ENCODE results near the gene SPSB3.
A peak's percentile ranks its signal among the peaks of the same experiment; 100 is the strongest.

The SPSB3 gene

DNA sequence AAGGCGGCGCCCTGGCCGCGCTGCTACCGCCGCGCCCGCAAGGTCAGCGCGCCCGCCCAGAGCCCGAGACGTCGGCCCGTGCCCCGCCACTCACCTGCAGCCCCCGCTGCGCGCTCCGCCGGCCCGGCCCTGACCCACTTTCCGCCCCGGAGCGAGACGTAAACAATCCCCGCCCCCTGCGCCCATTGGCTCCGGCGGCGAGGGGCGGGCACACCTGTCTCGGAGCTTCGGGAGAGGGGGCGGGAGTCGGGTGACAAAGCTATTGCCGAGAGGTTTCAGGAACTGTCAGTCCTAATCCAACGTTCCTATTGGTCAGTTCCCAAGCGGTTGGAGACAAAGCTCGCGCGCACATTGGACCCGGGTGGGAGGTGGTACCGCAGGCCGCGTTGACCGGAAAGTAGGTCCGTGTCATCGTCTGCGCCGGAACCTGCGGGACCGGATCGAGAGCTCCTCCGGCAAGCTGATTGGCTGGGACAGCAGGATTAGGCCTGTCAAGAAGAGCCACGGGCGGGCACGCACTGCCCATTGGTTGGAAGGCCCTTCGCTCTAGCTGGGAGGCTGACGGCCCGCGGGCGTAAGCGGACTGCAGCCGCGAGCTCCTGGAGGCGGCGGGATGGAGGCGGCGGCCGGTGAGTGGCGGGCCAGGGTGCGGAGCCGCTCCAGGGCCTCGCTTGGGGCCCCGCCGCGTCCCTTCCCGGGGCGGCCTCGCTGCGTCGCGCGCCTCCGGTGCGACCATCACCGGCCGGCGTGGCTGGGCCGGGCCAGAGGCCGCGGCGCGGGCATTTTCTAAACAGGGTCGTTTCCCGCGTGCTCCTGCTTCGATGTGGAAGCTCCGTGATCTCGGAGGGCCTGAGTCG lies at the start of gene SPSB3, which contains the start of gene NUBP2:
SPSB3 (minus strand) TSS at position 164 of the 857 bp plus-strand sequence. CDS start 1,088 bp downstream, outside the sequence.
NUBP2 (plus strand) TSS at position 553 of the 857 bp plus-strand sequence; CDS start at position 614, 61 bp downstream.
- peak; percentile 100 for DNase-seq

- DNase-seq = no peak
Measured at GRCh38 chr16:1831186-1832075, 49.1 kb upstream of the SPSB3 start.

GRCh38 chr16:1830213-1830612 lies 47.8 kb upstream of the SPSB3 start:
- DNase-seq = no peak

- no peak for DNase-seq
Measured at GRCh38 chr16:1828645-1829410, 46.5 kb upstream of the SPSB3 start.

GRCh38 chr16:1826691-1827573 lies 44.6 kb upstream of the SPSB3 start, which contains the start of the genes FAHD1 and HAGH:
FAHD1 (plus strand) TSS chr16:1827206; CDS start chr16:1827239, 33 bp downstream.
HAGH (minus strand) TSS chr16:1826825; CDS start chr16:1826787, 38 bp downstream.
- DNase-seq = peak; percentile 64

DNA sequence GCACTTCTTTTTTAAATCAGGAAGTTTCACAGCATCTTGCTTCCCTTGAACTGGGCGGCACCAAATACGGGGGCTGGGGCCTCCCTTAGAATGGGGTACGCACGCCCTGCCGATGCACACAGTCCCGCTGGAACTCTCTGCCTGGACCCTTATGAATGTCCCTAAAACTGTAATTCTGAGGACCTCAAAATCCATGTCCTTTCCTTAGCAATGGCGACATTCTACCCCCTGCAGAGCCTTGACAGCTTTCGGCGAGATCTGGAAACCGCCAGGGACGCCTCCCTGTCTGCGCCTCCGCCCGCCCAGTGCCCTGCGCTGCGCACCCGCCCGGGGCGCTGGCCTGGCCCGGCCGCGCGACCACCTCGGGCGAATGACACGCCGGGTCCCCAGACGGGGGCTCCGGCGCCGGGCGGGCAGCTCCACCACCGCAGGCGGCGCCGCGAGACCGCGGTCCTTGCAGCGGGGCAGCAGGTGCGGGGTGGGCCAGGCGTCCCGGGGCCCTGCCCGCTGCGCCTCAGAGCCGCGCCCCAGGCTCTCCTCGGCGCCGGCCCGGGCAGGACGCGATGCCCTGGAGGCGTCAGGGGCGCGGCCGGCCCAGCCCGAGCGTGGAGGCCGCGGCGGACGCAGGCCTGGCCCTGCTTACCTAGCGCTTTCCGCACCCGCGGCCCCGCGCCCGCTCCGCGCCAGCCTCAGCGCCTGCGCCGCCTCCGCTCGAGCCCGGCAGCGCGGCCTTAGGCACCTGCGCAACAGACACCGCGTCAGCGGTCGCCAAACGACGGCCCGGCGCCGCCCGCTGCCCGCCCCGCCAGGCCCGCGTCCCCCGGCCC lies 43.7 kb upstream of the SPSB3 start:
- DNase-seq = no peak

- no peak for DNase-seq
Measured at GRCh38 chr16:1825381-1825863, 43.1 kb upstream of the SPSB3 start.

DNA sequence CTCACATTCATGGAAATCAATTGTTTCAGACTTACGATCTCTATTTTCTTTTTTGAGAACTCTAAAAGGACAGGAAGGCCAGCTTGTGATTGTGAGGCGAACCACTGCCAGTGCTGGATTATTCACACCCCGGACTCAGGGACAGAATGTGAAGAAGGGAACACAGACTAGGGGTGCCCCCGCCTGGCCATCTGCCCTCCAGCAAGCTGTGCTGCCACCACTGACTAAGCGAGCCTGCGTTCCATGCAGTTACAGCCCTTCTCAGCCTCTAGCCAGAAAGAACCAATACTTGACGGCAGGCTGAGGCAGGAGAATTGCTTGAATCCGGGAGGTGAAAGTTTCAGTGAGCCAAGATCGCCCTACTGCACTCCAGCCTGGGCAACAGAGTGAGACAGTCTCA lies 41.5 kb upstream of the SPSB3 start:
- DNase-seq = no peak

- DNase-seq = no peak
Measured at GRCh38 chr16:1822801-1823200, 40.4 kb upstream of the SPSB3 start.

- no peak for DNase-seq
Measured at GRCh38 chr16:1821861-1822611, 39.7 kb upstream of the SPSB3 start.

- DNase-seq = no peak
Measured at GRCh38 chr16:1820946-1821290, 38.5 kb upstream of the SPSB3 start.

DNA sequence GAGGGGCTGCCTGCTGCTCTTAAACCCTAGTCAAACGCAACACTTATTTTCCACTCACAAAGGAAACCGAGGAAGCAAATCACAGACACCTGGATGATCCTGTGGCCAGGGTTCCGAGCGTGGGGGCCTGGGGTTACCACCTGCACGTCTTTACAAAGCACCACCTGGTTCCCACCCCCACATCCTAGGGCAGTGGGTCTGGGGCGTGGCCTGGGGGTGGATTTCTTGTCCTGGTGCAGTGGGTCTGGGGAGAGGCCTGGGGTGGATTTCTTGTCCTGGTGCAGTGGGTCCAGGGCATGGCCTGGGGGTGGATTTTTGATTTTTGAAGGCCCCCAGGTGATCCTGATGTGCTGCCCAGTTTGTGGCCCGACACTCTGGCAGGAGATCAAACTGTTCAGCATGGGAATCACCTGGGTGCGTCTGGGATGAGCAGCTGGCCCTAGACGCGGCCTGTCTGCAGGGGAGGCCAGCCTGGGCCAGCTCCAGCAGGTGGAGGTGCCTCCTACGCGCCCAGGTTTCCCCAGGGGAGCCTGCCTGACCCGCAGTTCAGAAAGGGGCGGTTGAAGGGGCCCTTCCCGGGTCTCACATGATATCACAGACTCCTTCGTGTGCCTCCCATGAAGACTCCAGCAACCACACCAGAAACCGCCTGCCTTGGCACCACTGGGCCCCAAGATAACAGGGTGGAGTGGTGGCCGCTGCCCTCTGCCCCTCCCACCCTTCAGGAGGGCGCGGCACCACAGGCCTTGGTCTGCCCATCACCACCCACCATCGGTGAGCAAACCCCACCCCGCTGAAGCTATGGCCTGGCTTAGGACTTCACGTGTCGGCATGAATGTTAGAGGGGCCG lies 38.0 kb upstream of the SPSB3 start:
- no peak for DNase-seq

DNA sequence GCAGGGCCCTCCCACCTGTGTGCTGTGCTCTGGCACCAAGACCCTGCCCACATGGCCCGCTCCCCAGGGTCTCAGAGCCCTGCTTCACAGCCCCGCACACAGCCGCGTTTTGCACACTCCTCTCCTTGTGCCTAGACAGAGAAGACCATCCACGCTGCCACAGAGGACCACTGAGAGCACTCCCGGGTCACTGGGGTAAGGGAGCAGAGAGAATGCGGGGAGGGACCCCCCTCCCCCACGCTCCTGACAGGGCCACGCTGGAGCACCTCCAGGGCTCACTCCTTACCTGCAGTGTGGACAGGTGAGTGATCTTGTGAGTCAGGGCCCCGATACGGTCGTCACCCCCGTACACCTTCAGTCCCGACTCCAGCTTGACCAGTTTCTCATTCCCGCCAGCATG lies 37.2 kb upstream of the SPSB3 start:
- no peak for DNase-seq

DNA sequence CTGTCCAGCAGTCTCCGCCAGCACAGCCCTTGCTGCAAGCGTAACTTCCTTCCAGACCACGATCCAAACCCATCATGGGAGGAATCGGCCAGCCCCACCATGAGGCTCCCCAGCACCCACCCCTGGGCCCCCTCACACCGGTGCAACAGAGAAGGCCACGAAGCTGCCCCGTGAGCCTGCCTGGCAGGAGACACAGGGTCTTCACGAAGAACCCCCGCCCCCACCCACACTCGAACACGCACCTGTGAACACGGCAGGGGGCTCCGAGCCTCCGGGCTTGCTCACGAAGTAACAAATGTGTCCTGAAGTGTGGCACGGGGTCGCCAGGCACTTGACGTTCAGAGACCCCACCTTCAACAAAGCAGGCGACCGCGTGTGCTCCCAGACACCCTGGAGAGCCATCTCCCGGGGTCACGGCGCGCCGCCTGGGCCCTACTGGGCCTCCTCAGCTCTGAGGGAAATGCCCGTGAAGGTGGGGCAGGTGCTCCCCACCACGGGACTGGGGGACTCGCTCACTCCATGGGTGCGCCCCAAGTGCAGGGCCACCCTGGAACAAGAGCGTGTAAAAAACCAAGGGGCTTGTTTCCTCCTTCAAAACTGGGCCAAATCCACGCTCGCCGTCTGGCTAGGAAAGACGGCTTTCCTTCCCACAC lies 36.6 kb upstream of the SPSB3 start:
- no peak for DNase-seq

DNA sequence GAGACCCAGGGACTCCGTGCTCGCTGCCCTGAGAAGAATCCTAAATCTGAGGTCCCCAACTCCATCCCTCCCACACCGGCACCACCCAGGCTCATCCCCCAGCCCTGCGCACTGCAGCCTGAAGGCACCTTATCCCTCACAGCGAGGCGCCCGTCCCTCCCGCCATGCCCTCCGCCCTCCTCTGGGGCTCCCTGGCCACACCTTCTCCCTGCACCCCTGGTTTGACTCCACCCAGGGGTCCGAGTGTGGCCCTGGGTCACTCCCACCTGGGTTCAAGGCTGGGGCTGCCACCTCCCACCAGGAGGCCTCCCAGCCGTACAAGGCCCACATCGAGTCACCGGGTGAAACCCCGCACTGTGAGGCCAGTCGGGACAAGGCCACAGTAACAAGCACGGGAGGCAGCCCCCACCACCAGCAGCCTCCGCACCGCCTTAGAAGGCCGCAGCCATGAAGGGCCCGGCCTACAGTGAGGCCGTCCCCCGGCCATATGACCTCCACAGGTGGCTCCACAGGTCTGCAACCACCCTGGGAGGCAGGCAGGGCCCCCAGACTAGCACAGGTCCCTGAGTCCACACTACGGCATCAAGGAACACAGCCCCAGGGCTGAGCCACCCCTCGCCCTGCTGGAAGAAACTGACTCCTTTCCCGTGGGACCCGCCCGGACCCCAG lies 36.0 kb upstream of the SPSB3 start:
- no peak for DNase-seq

- no peak for DNase-seq
Measured at GRCh38 chr16:1817716-1818115, 35.3 kb upstream of the SPSB3 start.

GRCh38 chr16:1817276-1817589 lies 34.9 kb upstream of the SPSB3 start:
- no peak for DNase-seq
